HCT116 (cell line): Measurements from ENCODE around the gene DTD1. TPM values are rescaled to one million over a fixed set of nuclear protein-coding genes. Genes with fewer than 3 reads are reported as not detected.

Source experiments
- ATAC-seq: fragments of 200-7000 bp; cut with Tn5 transposase; 2 replicates; pipeline ENCODE4 v1.9.1; 2020; ENCODE audit warnings: mild to moderate bottlenecking, moderate library complexity
- BruUV-seq: library from RNA; stranded (reverse); fragments of 400-500 nt; replicated peaks from 2 replicates; lab custom pipeline; 2021; lab: Mats Ljungman, UMichigan
- CTCF ChIA-PET: fragments of 300-600 bp; sonication (Branson Sonifier 250); formaldehyde crosslinking; loops from one replicate; lab custom pipeline; 2021; ENCODE audit warnings: antibody characterized with exemption; lab: Charles Lee
- POLR2A ChIA-PET: fragments of 300-600, 350-600 bp; sonication (Branson Sonifier 250); formaldehyde crosslinking; loops from one replicate; lab custom pipeline; 2021; ENCODE audit warnings: antibody characterized with exemption; lab: Charles Lee
- RAD21 ChIA-PET, 2 experiments: fragments of 300-600 bp; sonication (Branson Sonifier 250); formaldehyde crosslinking; loops; one replicate each; lab custom pipeline; 2023; ENCODE audit warnings: low total read pairs in 2 of 2; ENCODE audit not compliant: uncharacterized antibody in 2 of 2, unreplicated experiment in 2 of 2, low non-redundant PET in 1 of 2; lab: Charles Lee
- DNase-seq: peaks from one replicate; pipeline ENCODE4 v3.0.0-alpha.2; 2010; ENCODE audit warnings: low read depth, low spot score
- H2AFZ ChIP-seq: fragments of 200-600 bp; shearing (Covaris generic), sonication (generic); 2 replicates; pipeline ENCODE4 v1.6.1; 2017; ENCODE audit warnings: low read depth, mixed run types, mixed read lengths, antibody characterized with exemption, low read length; ENCODE audit not compliant: poor library complexity, severe bottlenecking
- H3K27ac ChIP-seq: 2 replicates; pipeline ENCODE4 v1.5.1; 2012; ENCODE audit warnings: low read depth, low read length
- H3K27me3 ChIP-seq: fragments of 200-600 bp; sonication (generic); 2 replicates; pipeline ENCODE4 v1.6.1; 2016; ENCODE audit warnings: mixed run types, low read length, mixed read lengths; ENCODE audit not compliant: insufficient read depth
- H3K36me3 ChIP-seq, 2 experiments: fragments of 200-500 bp in 1 of 2; fragments of 200-600 bp in 1 of 2; sonication (Bioruptor generic) in 1 of 2; sonication (generic) in 1 of 2; 2 replicates each; pipeline versions ENCODE4 v1.5.1 to v1.6.1; 2014 to 2016; ENCODE audit warnings: low read length in 2 of 2, inconsistent platforms in 1 of 2, mixed read lengths in 1 of 2, mixed run types in 1 of 2; ENCODE audit not compliant: insufficient read depth in 2 of 2, control insufficient read depth in 1 of 2
- H3K4me1 ChIP-seq, 2 experiments: fragments of 200-600 bp in 1 of 2; sonication (generic) in 1 of 2; 2 replicates each; pipeline versions ENCODE4 v1.5.1 to v1.6.1; 2012 to 2017; ENCODE audit warnings: low read length in 2 of 2, inconsistent platforms in 1 of 2, mild to moderate bottlenecking in 1 of 2, mixed read lengths in 1 of 2, mixed run types in 1 of 2, moderate library complexity in 1 of 2; ENCODE audit not compliant: insufficient read depth in 2 of 2, control insufficient read depth in 1 of 2
- H3K4me2 ChIP-seq: fragments of 200-600 bp; sonication (generic); 2 replicates; pipeline ENCODE4 v1.6.1; 2017; ENCODE audit warnings: mixed run types, low read length, mixed read lengths
- H3K4me3 ChIP-seq, 2 experiments: fragments of 200-600 bp in 1 of 2; sonication (generic) in 1 of 2; replicated peaks in 1 of 2; 2 replicates each; pipeline ENCODE4 v1.5.1; 2011 to 2016; ENCODE audit warnings: low read length in 2 of 2, control low read depth in 1 of 2, low read depth in 1 of 2, mild to moderate bottlenecking in 1 of 2, mixed read lengths in 1 of 2, mixed run types in 1 of 2
- H3K79me2 ChIP-seq: fragments of 200-600 bp; sonication (generic); 2 replicates; pipeline ENCODE4 v1.6.1; 2017; ENCODE audit warnings: mild to moderate bottlenecking, mixed run types, low read length, moderate library complexity, mixed read lengths; ENCODE audit not compliant: insufficient read depth
- H3K9ac ChIP-seq: fragments of 200-600 bp; sonication (generic); 2 replicates; pipeline ENCODE4 v1.6.1; 2016; ENCODE audit warnings: low read length, mixed read lengths
- H3K9me2 ChIP-seq: fragments of 200-600 bp; sonication (generic), shearing (Covaris generic); 2 replicates; pipeline ENCODE4 v1.6.1; 2017; ENCODE audit warnings: mixed run types, mild to moderate bottlenecking, moderate library complexity; ENCODE audit not compliant: insufficient read depth
- H3K9me3 ChIP-seq, 2 experiments: fragments of 200-500 bp in 1 of 2; fragments of 200-600 bp in 1 of 2; sonication (Bioruptor generic) in 1 of 2; sonication (generic) in 1 of 2; 2 replicates each; pipeline ENCODE4 v1.6.1; 2014 to 2017; ENCODE audit warnings: low read length in 2 of 2, mixed read lengths in 2 of 2, inconsistent platforms in 1 of 2, low read depth in 1 of 2, mild to moderate bottlenecking in 1 of 2, mixed run types in 1 of 2, moderate library complexity in 1 of 2; ENCODE audit not compliant: control insufficient read depth in 1 of 2, insufficient read depth in 1 of 2
- H4K20me1 ChIP-seq: fragments of 200-600 bp; sonication (generic), shearing (Covaris generic); 2 replicates; pipeline ENCODE4 v1.6.1; 2017; ENCODE audit warnings: mixed run types, mild to moderate bottlenecking, moderate library complexity; ENCODE audit not compliant: insufficient read depth
- CBX3 ChIP-seq: IDR thresholded peaks from 2 replicates; pipeline ENCODE4 v1.6.1; 2012; ENCODE audit warnings: low read depth
- EGR1 ChIP-seq: IDR thresholded peaks from 2 replicates; pipeline ENCODE4 v1.6.1; 2012; ENCODE audit warnings: low read depth
- EZH2phosphoT487 ChIP-seq: fragments of 200-600 bp; IDR thresholded peaks from 2 replicates; pipeline ENCODE4 v1.6.1; 2018; ENCODE audit warnings: antibody characterized with exemption, borderline replicate concordance
- JUND ChIP-seq: IDR thresholded peaks from 2 replicates; pipeline ENCODE4 v1.6.1; 2012
- SIN3A ChIP-seq: IDR thresholded peaks from 2 replicates; pipeline ENCODE4 v1.6.1; 2012; ENCODE audit warnings: low read depth
- SP1 ChIP-seq: IDR thresholded peaks from 2 replicates; pipeline ENCODE4 v1.6.1; 2012; ENCODE audit warnings: low read depth
- TCF7L2 ChIP-seq: IDR thresholded peaks from 2 replicates; pipeline ENCODE4 v1.7.0; 2011; ENCODE audit warnings: borderline replicate concordance, inconsistent platforms; ENCODE audit not compliant: insufficient read depth, insufficient read length; ENCODE audit errors: extremely low read depth
- YY1 ChIP-seq: IDR thresholded peaks from 2 replicates; pipeline ENCODE4 v1.6.1; 2011; ENCODE audit warnings: low read length, low read depth, moderate library complexity, mild to moderate bottlenecking; ENCODE audit not compliant: insufficient replicate concordance; ENCODE audit errors: extremely low read depth
- ZFX ChIP-seq: fragments of 450-650 bp; IDR thresholded peaks from 2 replicates; pipeline ENCODE4 v1.6.1; 2017
- ZNF274 ChIP-seq: fragments of 200-500 bp; sonication (Bioruptor generic); IDR thresholded peaks from 2 replicates; pipeline ENCODE4 v1.6.1; 2014; ENCODE audit warnings: mild to moderate bottlenecking, low read depth, low read length, inconsistent platforms
- intact Hi-C: fragments of 100-400 bp; cut with micrococcal nuclease; formaldehyde crosslinking; loops from 2 replicates; pipeline ENCODE4 v1.10.0; 2022
- total RNA-seq: library from RNA; stranded (reverse); gene quantifications from one replicate; pipeline ENCODE4 v1.2.1, GENCODE V29; 2021; ENCODE audit not compliant: unreplicated experiment
- TF ChIP-seq, protein P1 (sequence below): IDR thresholded peaks from 2 replicates; pipeline ENCODE4 v1.6.1; 2012
- TF ChIP-seq, protein P2 (sequence below): IDR thresholded peaks from 2 replicates; pipeline ENCODE4 v1.6.1; 2011; ENCODE audit warnings: mild to moderate bottlenecking, low read length, moderate library complexity; ENCODE audit not compliant: insufficient replicate concordance; ENCODE audit errors: extremely low read depth

Gene DTD1
- total RNA-seq, 1 experiment from 2014 or later, result 54.5 TPM

DNA sequence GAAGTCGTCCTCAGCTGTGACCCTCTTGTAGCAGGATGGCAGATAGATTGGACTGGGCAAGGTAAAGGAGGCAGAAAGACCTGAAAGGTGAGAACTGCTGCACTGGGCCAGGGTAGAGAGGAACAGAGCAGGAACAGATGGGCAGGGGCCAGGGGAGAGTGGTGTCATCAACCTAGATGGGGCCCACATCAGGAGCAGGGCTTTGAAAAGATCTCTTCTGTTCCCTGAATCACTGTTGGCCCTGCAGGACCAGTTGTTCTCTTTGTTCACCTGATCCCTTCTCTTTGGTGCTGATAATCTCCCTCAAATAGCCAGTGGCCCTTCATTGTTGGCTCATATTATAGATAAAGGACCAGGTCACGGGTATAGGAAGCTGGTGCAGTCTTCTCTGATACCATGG, 59.9 kb downstream of the DTD1 start:
- DNase-seq (no peak), ATAC-seq (no peak)
- no peak overlapping the region for H2AFZ ChIP-seq
- H3K79me2 ChIP-seq, result no peaks in the 10 kb centered on the region
- H3K36me3 ChIP-seq, result no peaks in the 10 kb centered on the region
- no TSS peak for BruUV-seq
- H3K9ac ChIP-seq, result no peak overlapping the region
- no peaks in the 10 kb centered on the region for H3K4me1 ChIP-seq
- no peaks in the 10 kb centered on the region for H3K27me3 ChIP-seq
- no peaks in the 10 kb centered on the region for H3K9me3 ChIP-seq
- no peak overlapping the region for H3K27ac ChIP-seq
- TF ChIP-seq EGR1, result no peak
- TF ChIP-seq, protein P1, sequence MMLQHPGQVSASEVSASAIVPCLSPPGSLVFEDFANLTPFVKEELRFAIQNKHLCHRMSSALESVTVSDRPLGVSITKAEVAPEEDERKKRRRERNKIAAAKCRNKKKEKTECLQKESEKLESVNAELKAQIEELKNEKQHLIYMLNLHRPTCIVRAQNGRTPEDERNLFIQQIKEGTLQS, result no peak
- no peak for TF ChIP-seq SIN3A
- no peak for TF ChIP-seq YY1
- TF ChIP-seq ZFX, result no peak
- TF ChIP-seq EZH2phosphoT487, result no peak
- TF ChIP-seq CBX3, result no peak
- no peak for TF ChIP-seq SP1
- TF ChIP-seq JUND, result no peak
- TF ChIP-seq, protein P2, sequence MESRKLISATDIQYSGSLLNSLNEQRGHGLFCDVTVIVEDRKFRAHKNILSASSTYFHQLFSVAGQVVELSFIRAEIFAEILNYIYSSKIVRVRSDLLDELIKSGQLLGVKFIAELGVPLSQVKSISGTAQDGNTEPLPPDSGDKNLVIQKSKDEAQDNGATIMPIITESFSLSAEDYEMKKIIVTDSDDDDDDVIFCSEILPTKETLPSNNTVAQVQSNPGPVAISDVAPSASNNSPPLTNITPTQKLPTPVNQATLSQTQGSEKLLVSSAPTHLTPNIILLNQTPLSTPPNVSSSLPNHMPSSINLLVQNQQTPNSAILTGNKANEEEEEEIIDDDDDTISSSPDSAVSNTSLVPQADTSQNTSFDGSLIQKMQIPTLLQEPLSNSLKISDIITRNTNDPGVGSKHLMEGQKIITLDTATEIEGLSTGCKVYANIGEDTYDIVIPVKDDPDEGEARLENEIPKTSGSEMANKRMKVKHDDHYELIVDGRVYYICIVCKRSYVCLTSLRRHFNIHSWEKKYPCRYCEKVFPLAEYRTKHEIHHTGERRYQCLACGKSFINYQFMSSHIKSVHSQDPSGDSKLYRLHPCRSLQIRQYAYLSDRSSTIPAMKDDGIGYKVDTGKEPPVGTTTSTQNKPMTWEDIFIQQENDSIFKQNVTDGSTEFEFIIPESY, result no peak
- no peak for TF ChIP-seq TCF7L2
- TF ChIP-seq ZNF274, result no peak
- no peaks in the 10 kb centered on the region for H4K20me1 ChIP-seq
- no peaks in the 10 kb centered on the region for H3K9me2 ChIP-seq
- CTCF ChIA-PET, result no interaction called here
- RAD21 ChIA-PET, result no interaction called here
- H3K4me3 ChIP-seq, result no peak overlapping the region
- H3K4me2 ChIP-seq, result no peak overlapping the region
- intact Hi-C loops, result no loop called here
- POLR2A ChIA-PET, result no interaction called here
